Type B pancreatic cell (in vitro differentiated cells): ENCODE data around the gene SMPD3. TPM values are rescaled to one million over a fixed set of nuclear protein-coding genes. Genes with fewer than 3 reads are reported as not detected.

ENCODE experiments used
- DNase-seq: peaks from one replicate; pipeline ENCODE4 v3.0.0; 2021; ENCODE audit warnings: mixed read lengths; ENCODE audit not compliant: unreplicated experiment; ENCODE audit errors: extremely low spot score
- H3K27ac Mint-ChIP-seq: 2 replicates; pipeline ENCODE4 v1.8.0; 2021; ENCODE audit warnings: mild to moderate bottlenecking, mixed read lengths
- H3K27me3 Mint-ChIP-seq: 2 replicates; pipeline ENCODE4 v1.8.0; 2021; ENCODE audit warnings: mixed read lengths
- H3K36me3 Mint-ChIP-seq: 2 replicates; pipeline ENCODE4 v1.8.0; 2021; ENCODE audit warnings: mixed read lengths
- H3K4me1 Mint-ChIP-seq: one replicate; pipeline ENCODE4 v1.8.0; 2021; ENCODE audit warnings: mixed read lengths; ENCODE audit not compliant: unreplicated experiment
- H3K4me3 Mint-ChIP-seq: 2 replicates; pipeline ENCODE4 v1.8.0; 2021; ENCODE audit warnings: mild to moderate bottlenecking, mixed read lengths
- H3K9me3 Mint-ChIP-seq: 2 replicates; pipeline ENCODE4 v1.8.0; 2021; ENCODE audit warnings: mixed read lengths
- total RNA-seq: library from RNA; stranded (reverse); gene quantifications from 2 replicates; pipeline ENCODE4 v1.2.1, GENCODE V29; 2021; ENCODE audit warnings: low replicate concordance
- TF ChIP-seq, protein P1 (sequence below): fragments of 200-600 bp; sonication (generic); conservative IDR thresholded peaks from 2 replicates; pipeline ENCODE4 v1.5.0; 2021; ENCODE audit warnings: antibody characterized with exemption, mild to moderate bottlenecking

Gene SMPD3
- total RNA-seq, 1 donor from 2014 or later: 4.5 TPM

DNA sequence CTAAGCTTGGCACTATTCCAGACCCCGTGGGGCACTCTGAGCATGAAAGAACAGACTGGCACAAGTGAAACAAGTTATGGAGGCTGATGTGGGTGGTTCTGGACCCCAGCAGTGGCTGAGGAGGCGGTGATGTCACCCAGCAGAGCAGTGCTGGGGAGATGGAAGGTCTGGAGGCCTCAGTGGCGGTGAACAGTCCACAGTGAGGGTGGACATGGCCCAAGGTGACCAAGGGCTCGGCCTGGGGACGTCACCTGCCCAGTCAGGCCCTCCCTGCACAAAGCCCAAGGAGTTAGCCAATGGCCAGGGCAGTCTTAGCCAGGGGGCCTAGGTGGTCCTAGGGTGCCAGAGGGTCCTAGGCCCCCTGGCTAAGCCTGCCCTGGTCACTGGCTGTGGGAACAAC lies 24.5 kb downstream of the SMPD3 start:
- no peak for DNase-seq
- no peaks in the 10 kb centered on the region for H3K9me3 Mint-ChIP-seq
- H3K4me3 Mint-ChIP-seq: no peak overlapping the region
- TF ChIP-seq, protein P1, sequence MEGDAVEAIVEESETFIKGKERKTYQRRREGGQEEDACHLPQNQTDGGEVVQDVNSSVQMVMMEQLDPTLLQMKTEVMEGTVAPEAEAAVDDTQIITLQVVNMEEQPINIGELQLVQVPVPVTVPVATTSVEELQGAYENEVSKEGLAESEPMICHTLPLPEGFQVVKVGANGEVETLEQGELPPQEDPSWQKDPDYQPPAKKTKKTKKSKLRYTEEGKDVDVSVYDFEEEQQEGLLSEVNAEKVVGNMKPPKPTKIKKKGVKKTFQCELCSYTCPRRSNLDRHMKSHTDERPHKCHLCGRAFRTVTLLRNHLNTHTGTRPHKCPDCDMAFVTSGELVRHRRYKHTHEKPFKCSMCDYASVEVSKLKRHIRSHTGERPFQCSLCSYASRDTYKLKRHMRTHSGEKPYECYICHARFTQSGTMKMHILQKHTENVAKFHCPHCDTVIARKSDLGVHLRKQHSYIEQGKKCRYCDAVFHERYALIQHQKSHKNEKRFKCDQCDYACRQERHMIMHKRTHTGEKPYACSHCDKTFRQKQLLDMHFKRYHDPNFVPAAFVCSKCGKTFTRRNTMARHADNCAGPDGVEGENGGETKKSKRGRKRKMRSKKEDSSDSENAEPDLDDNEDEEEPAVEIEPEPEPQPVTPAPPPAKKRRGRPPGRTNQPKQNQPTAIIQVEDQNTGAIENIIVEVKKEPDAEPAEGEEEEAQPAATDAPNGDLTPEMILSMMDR: no peak
- no peaks in the 10 kb centered on the region for H3K36me3 Mint-ChIP-seq
- H3K27ac Mint-ChIP-seq: no peak overlapping the region
- no peaks in the 10 kb centered on the region for H3K4me1 Mint-ChIP-seq
- peaks cover 4% of the 10 kb centered on the region for H3K27me3 Mint-ChIP-seq

DNA sequence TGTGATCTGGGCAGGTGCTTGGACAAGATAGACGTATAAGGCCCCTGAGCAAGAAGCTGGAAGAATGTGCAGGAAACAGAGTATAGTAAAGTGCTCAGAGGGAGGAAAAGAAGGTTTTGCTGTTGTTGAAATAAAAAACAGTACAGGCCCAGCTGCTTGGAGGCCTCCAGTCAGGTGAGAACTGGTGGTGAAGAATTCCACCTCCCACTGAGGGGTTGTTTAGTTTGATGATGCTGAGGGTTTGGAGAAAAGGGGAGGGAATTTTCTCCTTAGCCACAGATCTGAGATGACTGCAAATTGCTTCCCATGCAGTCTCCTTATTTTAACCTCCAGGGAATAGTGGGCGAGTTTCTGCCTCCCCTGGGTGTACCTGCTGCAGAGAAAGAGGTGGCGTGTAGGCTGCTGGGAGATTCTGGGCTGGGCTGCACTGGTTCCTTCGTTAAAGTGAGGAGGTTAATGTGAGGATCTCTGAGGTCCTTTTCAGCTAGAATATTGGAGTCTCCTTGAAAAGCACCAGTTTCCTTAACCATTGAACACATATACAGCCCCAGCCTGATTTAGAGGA lies 25.8 kb downstream of the SMPD3 start:
- Mint-ChIP-seq H3K4me3 (no peak overlapping the region), H3K36me3 (no peaks in the 10 kb centered on the region)

DNA sequence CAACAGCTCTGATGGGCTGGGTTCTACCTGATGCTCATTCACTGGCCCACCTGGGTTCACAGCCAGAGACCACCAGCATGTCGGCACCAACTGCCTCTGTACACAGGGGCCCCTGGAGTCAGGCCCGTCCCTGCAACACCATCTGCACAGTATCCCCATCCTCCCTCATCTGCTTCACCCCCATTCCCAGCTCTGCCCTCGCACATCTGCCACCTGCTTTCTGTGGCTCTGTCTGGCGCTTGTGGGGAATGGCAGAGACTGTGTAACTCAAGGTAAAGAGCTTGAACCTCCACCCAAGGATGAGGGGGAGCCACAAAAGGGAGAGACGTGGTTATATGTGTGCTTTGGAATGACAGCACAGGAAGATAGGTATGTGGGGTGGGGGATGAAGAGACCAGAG lies 27.2 kb downstream of the SMPD3 start:
- Mint-ChIP-seq H3K9me3 (no peaks in the 10 kb centered on the region), H3K4me1 (peaks cover 11% of the 10 kb centered on the region), H3K27me3 (peaks cover 6% of the 10 kb centered on the region), H3K4me3 (no peak overlapping the region), H3K36me3 (no peaks in the 10 kb centered on the region), H3K27ac (no peak overlapping the region)
- no peak for DNase-seq
- TF ChIP-seq, protein P1: no peak

More for the DNA sequence above, 25.8 kb downstream of the SMPD3 start:
- TF ChIP-seq, protein P1: no peak
- DNase-seq: no peak
- no peaks in the 10 kb centered on the region for H3K9me3 Mint-ChIP-seq
- peaks cover 1% of the 10 kb centered on the region for H3K4me1 Mint-ChIP-seq
- H3K27me3 Mint-ChIP-seq: peaks cover 6% of the 10 kb centered on the region
- no peak overlapping the region for H3K27ac Mint-ChIP-seq

DNA sequence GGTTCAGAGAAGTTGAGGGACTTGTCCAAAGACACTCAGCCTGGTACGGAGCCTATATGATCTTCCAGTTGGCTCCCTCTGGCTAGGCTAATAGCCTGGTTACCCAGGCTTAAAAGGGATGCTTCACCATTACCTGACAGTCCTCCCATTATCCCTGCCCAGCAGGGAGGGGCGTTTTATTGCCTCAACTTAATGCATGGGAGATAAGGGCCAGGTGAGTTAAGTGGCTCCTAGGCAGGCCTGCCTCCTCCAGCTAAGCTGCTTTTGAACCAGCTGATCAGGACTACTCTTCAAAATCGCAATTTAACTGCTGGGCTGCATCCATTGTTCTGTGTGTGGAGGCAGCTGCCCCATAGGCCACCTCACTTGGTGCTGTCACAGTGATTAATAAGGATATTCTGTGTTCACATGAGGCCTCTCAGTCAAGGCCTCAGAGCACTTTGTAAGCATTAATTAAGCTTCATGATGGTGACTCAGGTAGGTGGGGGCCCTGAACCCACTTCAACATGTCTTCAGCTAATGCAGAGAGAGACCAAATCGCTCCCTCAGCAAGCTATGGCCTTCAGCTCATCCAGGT lies 27.9 kb downstream of the SMPD3 start:
- TF ChIP-seq, protein P1: no peak
- no peak overlapping the region for H3K27ac Mint-ChIP-seq
- H3K4me3 Mint-ChIP-seq: no peak overlapping the region
- H3K4me1 Mint-ChIP-seq: peaks cover 12% of the 10 kb centered on the region
- H3K9me3 Mint-ChIP-seq: no peaks in the 10 kb centered on the region
- DNase-seq: no peak
- no peaks in the 10 kb centered on the region for H3K36me3 Mint-ChIP-seq
- H3K27me3 Mint-ChIP-seq: peaks cover 6% of the 10 kb centered on the region

DNA sequence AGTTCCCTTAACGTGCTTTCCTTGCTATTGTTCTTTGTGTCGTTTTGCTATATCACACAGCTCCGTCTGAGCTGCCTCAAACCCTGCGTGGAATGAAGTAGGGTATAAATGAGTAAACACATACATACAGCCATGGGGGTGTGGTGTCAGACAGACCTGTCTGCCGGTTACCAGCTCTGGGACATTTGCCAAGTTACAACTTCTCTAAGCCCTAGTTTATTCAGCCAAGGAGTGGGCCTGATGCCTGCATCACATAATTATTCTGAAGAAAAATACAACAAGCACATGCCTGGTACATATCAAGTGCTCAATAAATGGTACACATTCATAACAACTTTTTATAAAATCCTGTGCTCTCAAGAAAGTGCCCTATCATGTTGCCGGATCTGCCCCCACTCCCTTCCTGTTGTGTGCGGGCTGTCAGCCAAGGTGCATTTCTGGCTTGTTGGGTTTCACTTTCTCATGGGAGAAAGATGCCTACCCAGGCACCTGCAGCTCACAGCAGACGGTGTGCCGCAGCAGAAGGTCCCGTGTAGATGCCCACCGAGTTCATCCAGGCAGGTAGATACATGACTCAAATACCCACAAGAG lies 30.5 kb downstream of the SMPD3 start:
- Mint-ChIP-seq H3K9me3 (no peaks in the 10 kb centered on the region), H3K27me3 (peaks cover 4% of the 10 kb centered on the region), H3K27ac (peak overlapping the region; percentile 57), H3K4me3 (no peak overlapping the region), H3K36me3 (no peaks in the 10 kb centered on the region), H3K4me1 (peaks cover 18% of the 10 kb centered on the region)
- DNase-seq: no peak
- TF ChIP-seq, protein P1: no peak
